ENCODE data around the gene PRKN.

DNA sequence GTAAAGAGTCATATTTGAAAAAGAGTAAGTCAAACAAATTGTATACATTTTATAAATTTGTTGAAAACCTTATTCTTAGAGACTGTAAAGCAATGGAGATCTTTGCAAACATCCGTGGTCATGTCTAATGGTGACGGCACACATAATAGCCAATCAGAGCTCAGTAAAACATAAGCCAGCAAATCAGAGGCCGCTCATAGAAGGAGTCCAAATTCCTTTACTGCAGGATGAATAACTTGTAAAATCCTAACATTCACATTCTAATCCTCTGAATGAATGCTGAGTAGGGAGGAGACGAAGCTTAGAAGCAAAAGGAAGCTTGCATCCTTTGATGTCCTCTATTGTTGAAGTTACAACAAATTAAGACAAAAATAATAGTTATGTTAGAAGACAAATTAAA, 401.7 kb downstream of the PRKN start:
- TF ChIP-seq, protein P1, sequence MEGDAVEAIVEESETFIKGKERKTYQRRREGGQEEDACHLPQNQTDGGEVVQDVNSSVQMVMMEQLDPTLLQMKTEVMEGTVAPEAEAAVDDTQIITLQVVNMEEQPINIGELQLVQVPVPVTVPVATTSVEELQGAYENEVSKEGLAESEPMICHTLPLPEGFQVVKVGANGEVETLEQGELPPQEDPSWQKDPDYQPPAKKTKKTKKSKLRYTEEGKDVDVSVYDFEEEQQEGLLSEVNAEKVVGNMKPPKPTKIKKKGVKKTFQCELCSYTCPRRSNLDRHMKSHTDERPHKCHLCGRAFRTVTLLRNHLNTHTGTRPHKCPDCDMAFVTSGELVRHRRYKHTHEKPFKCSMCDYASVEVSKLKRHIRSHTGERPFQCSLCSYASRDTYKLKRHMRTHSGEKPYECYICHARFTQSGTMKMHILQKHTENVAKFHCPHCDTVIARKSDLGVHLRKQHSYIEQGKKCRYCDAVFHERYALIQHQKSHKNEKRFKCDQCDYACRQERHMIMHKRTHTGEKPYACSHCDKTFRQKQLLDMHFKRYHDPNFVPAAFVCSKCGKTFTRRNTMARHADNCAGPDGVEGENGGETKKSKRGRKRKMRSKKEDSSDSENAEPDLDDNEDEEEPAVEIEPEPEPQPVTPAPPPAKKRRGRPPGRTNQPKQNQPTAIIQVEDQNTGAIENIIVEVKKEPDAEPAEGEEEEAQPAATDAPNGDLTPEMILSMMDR (IDR thresholded peaks at IDR 0.05 in 8 of 11, conservative IDR thresholded peaks at IDR 0.05 in 3 of 11) = no peak
- TF ChIP-seq POLR2A (IDR thresholded peaks at IDR 0.05) (no peak), POLR2AphosphoS5 (IDR thresholded peaks at IDR 0.05) (no peak)
